NCI-H2196 treated with DMSO at 0.1 percent for 48 hours (cell line): ENCODE measurements around the gene DNAH8.
"Not testable (repeated sequence)": the region's sequence is repeated elsewhere in the genome, so short reads cannot be mapped to it uniquely, and the experiment has no call there.

Experiments
- DNase-seq: peaks from one replicate; lab custom pipeline; 2025; ENCODE audit not compliant: unreplicated experiment; lab: John Stamatoyannopoulos, UW

Gene DNAH8

DNA sequence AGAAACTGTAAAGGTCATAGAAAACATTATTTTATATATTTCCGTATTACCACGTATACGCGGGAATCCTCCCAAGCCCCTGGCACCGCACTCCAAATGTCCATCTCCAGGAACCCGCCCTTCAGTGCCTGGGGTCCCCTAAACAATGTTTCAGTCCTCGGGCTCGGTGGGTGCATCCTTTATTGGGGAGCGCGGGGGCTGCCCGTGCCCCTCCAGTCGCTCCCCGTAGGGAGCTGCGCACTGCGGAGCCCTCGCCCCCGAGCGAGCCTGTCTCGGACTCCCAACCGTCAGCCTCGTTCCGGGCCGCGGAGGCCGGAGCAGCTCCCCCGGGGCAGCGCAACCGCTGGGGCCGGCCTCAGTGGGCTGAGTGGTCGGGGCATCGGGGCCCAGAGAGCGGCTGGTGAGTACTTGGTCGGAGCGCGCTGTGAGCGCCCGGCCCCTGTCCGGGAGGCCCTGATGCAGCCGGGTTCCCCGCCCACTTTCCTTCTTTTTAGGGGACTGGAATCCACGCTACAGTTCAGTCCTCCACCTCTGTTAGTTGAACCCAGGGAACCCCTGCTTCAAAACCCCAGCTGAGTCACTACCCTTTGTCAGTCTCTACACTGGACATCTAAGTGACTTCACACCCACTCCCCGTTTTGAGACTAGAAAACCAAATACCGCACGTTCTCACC, at the start of gene DNAH8:
DNAH8 (plus strand) TSS at position 296 of the 674 bp plus-strand sequence. CDS start 7,499 bp downstream, outside the sequence.
- DNase-seq = no peak

DNA sequence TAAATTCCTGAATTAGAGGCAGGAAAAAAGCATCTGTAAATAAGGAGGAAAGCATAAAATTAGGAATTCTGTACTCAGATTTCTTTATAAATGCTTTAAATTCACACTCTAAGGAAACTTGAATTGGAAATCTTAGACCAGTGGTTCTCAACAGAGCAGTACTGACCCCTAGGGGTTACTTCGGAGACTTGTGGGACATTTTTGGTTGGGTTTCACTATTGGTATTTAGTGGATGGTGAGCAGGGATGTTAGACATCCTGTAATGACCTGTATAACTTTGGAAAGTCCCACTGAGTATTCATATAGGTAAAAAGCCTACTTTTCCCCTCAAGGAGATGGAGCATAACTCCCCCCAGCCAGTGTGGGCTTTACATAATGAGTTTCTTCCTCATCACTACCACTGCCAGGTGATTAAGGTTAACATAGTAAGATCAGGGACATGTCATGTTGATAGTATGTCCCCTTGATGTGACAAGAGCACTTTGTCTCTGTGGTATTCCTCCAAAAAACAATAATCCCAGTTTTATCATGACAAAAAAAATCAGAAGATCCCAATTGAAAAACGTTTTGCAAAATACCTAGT, 43.1 kb upstream of the DNAH8 start:
- no peak for DNase-seq

GRCh38 chr6:38673397-38674165, 41.5 kb upstream of the DNAH8 start:
- no peak for DNase-seq

DNA sequence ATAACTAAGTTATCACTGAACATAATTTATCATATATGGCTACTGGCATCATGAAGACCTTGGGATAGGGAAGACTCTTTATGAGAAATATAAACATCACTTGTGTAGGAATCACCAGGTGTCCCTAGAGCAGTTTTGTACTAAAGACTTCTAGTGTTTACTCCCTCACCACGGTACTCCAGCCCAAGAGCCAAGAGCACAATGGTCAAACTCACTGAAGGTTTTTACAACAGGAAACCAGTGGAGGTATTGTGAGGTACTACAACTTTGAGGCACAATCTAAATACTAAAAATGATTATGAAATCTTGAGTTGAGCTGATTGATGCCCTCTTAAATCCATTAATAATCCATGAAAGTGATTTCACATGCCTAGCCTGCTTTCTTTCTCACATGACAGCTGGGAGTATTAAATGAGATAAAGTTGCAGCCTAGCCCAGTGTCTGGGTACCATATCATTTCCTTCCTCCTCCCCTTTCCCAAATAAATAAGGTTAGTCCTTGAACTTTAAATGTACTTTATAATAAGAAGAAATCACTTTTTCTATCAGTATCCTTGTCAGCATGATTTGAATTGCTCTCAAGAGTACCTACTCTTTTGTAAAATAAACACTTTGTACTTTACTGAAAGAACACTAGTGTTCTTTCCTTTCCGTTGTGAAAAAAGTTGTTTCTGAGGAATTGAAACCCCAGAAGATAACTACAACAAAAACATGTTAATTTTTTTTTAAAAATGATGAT, 38.7 kb upstream of the DNAH8 start:
- DNase-seq = no peak

- DNase-seq = no peak
Measured at GRCh38 chr6:38676974-38677544, 38.1 kb upstream of the DNAH8 start.

- no peak for DNase-seq
Measured at GRCh38 chr6:38678178-38678760, 36.8 kb upstream of the DNAH8 start.

GRCh38 chr6:38679668-38680067, 35.4 kb upstream of the DNAH8 start:
- no peak for DNase-seq

GRCh38 chr6:38681850-38682249, 33.3 kb upstream of the DNAH8 start:
- DNase-seq = no peak

GRCh38 chr6:38684237-38684636, 30.9 kb upstream of the DNAH8 start:
- DNase-seq = no peak

- DNase-seq = no peak
Measured at GRCh38 chr6:38684904-38685303, 30.2 kb upstream of the DNAH8 start.

GRCh38 chr6:38686270-38687042, 28.7 kb upstream of the DNAH8 start:
- no peak for DNase-seq

- no peak for DNase-seq
Measured at GRCh38 chr6:38687043-38687353, 28.1 kb upstream of the DNAH8 start.

DNA sequence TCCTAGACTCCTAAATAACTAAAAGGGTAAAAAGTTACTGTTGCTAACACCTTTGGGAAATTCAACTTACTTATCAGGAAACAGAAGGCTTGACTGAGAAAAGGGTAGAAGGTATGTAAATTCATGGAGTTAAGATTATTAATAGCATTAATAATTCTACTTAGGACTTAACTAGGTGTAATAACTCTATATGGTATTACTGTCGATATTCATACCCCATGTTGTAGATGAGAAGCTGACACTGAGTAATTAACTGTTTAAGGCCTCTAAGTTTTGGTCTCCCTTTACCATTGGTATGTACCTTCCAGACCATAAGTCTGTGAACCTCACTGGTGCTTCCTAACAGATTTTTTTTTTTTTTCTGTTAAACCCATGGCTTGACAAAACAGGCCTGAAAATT, 27.6 kb upstream of the DNAH8 start:
- no peak for DNase-seq

DNA sequence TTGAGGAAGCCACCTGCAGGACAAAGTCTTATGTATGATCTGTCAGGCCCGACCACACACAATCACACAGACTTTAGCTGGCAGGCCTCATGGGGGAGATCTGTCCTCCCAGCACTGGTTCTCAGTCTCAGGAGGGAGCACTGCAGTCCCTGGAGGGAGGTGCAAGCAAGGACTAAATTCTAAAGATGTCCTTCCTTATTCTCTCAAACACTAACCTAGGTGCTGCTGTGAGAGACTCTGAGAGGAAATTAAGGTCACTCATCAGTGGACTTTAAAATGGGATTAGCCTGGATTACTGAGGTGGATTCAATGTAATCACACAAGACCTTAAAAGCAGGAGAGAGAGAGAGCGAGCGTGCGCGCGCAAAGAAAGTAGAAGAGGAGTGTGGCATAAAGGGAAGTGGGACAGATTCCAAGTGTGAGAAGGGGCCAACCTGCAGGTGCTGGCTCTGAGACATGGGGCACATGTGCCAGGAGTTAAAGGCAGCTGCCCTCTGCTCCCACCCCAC, 26.5 kb upstream of the DNAH8 start:
- DNase-seq = no peak

- no peak for DNase-seq
Measured at GRCh38 chr6:38695227-38695900, 19.7 kb upstream of the DNAH8 start.

- no peak for DNase-seq
Measured at GRCh38 chr6:38695933-38696332, 19.2 kb upstream of the DNAH8 start.

GRCh38 chr6:38696345-38696744, 18.8 kb upstream of the DNAH8 start:
- no peak for DNase-seq

- DNase-seq = no peak
Measured at GRCh38 chr6:38697846-38698245, 17.3 kb upstream of the DNAH8 start.

GRCh38 chr6:38699702-38700101, 15.4 kb upstream of the DNAH8 start:
- not testable (repeated sequence) for DNase-seq
